GM18519 (cell line): ENCODE measurements around the gene DBX1.

Source experiments
- ATAC-seq: cut with Tn5 transposase; IDR thresholded peaks from one replicate; pipeline ENCODE4 v1.9.1; 2021; ENCODE audit warnings: mild to moderate bottlenecking, moderate library complexity; ENCODE audit not compliant: unreplicated experiment, low FRiP score

The DBX1 gene

GRCh38 chr11:20126724-20127123 lies 33.6 kb downstream of the DBX1 start:
- no peak for ATAC-seq

GRCh38 chr11:20125927-20126326 lies 34.3 kb downstream of the DBX1 start:
- no peak for ATAC-seq

GRCh38 chr11:20122131-20122530 lies 38.1 kb downstream of the DBX1 start:
- no peak for ATAC-seq

GRCh38 chr11:20120134-20120925 lies 39.9 kb downstream of the DBX1 start:
- ATAC-seq, result no peak

DNA sequence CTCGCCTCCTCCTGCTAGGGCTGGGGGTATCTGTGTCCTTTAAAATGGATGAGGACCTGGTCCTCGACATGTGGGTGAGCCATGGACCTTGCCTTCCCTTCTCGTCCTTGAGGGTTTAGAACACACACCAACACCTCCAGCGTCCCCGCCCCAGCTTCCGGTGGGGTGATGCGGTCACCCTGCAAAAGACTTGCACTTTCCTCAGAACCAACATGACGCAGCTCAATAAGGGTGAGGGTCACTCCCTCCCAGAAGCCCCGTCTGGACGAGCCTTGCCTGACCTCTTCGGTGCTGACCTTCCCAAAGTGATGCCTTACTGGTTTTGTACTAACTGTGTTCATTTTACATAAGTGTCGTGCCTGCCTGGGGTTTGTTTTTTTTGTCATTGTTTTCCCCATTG lies 41.0 kb downstream of the DBX1 start:
- no peak for ATAC-seq

DNA sequence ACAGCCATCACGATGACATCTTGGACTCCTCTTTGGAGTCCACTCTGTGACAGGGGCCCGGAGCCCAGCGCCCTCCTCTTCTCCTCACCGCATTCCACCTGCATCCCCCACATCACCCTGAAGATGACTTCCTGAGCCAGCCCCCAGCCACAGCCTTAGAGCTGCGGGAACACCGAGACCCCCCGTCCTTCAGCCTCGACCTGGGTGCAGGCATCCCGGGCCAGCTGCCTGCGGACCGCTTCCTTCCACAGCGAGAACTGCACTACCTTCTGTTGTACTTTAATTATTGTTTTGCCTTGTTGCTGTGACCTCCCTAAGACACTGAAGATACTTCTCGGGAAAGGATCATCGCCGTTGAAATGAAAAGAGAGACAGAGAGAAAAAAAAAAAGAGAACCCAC lies 42.1 kb downstream of the DBX1 start:
- no peak for ATAC-seq

- no peak for ATAC-seq
Observed at GRCh38 chr11:20117291-20117690, 43.0 kb downstream of the DBX1 start.

DNA sequence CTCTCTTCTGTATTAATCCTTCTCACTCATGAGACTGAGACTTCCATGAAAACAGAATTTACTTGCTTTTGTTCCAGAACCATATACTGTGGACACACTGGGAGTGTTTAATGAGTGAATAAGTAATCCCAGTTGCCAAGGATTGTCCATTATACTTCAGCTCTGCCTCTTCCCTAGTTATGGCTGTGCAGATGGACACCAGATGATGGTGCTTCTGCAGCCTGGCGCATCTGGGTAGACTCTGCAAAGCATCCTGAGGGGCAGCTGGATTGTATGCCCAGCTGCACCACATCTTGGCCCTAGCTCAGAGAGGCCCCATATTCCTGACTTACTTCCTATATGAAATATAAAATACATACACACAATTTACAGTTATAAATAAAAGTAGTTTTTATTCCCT lies 43.5 kb downstream of the DBX1 start:
- ATAC-seq, result no peak

DNA sequence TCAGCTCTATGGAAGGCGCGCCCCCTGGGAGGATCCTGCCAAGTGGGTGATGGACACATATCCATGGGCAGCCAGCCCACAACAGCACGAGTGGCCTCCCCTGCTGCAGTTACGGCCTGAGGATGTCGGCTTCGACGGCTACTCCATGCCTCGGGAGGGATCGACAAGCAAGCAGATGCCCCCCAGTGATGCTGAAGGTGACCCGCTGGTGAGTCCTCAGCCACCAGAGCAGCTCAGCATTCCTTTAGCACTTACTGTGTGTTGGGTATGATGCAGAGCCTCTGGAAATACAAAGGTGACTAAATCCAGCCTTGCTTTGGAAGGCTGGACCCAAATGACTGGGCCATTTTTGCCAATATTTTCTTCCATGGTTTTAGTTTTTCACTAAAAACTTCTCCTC lies 45.7 kb downstream of the DBX1 start:
- ATAC-seq, result no peak

DNA sequence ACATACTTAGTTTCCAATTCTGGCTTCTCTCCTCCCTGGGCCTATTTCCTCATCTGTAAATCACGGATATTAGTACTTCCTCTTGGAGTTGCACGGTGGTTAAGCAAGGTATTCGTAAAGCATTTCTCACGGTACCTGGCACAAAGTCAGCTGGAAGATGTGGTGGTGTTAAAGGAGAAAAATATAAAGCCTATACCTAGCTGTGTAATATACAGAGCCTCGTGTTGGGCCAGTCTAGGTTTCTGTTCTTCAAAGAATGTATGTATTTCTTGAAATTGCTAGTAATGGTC lies 47.2 kb downstream of the DBX1 start:
- no peak for ATAC-seq

DNA sequence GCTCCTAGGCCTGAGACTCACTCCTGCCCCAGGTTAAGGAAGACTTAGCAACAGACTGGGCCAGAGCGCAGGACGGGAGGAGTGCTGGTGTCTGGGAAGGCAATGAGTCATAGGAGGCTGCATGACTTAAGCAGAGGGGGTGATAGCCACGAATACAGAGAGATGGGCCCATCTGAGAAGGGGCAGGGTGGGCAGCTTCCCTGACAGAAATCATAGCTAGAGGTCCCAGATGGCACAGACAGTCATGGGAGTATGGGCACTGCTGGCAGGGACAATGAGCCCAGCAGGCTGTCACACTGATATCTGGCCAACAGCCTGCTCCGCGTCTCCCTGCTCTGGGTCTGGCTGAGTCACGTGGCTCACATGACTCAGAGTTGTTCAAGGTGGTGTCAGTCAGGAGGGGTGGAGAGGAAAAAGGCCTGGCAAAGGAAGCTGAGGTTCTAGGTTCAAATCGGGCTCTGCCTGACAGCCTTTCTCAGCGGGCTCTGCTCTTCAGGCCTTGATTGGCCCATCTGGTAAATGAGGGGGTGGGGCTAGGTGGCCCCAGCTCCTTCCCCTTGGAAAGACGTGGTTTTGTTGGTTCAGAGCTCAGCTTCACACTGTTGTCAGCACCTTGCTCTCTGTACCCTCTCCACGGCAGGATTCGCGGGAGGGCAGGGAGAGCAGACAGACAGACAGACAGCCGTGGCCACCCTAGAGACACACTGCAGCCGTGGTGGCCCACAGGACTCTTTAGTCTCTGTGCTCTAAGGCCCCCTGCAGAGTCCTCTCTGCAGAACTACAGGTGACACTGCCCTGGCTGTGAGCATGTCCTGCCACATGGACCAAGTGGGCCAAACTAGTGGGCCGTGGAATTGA lies 47.8 kb downstream of the DBX1 start:
- ATAC-seq, result no peak

- ATAC-seq, result no peak
Observed at GRCh38 chr11:20111871-20112270, 48.4 kb downstream of the DBX1 start.

- peak; percentile 84 for ATAC-seq
Observed at GRCh38 chr11:20110908-20111669, 49.2 kb downstream of the DBX1 start.

GRCh38 chr11:20109731-20110445 lies 50.4 kb downstream of the DBX1 start:
- no peak for ATAC-seq
